NCI-H187 (cell line): ENCODE data around the gene TRAPPC8.
"Not testable (repeated sequence)": the region's sequence is repeated elsewhere in the genome, so short reads cannot be mapped to it uniquely, and the experiment has no call there.

Experiments used
- DNase-seq, 2 experiments: peaks; one replicate each; lab custom pipeline; 2025; lab: John Stamatoyannopoulos, UW

Gene TRAPPC8

GRCh38 chr18:31863103-31863502 is 79.8 kb downstream of the TRAPPC8 start:
- DNase-seq, result no peak

GRCh38 chr18:31860488-31860887 is 82.4 kb downstream of the TRAPPC8 start:
- DNase-seq, result no peak

GRCh38 chr18:31857526-31858106 is 85.3 kb downstream of the TRAPPC8 start:
- DNase-seq, result no peak

GRCh38 chr18:31850844-31851243 is 92.1 kb downstream of the TRAPPC8 start:
- DNase-seq, result no peak

- DNase-seq, result no peak
Observed at GRCh38 chr18:31840499-31840898, 102.4 kb downstream of the TRAPPC8 start.

GRCh38 chr18:31837879-31838278 is 105.0 kb downstream of the TRAPPC8 start:
- DNase-seq, result no peak

GRCh38 chr18:31835528-31836133 is 107.3 kb downstream of the TRAPPC8 start:
- no peak for DNase-seq

GRCh38 chr18:31831903-31832302 is 111.0 kb downstream of the TRAPPC8 start:
- no peak for DNase-seq

GRCh38 chr18:31830686-31831085 is 112.2 kb downstream of the TRAPPC8 start:
- no peak for DNase-seq

- no peak for DNase-seq
Observed at GRCh38 chr18:31828613-31829012, 114.3 kb downstream of the TRAPPC8 start.

GRCh38 chr18:31826673-31827325 is 116.1 kb downstream of the TRAPPC8 start:
- DNase-seq, result not testable (repeated sequence)

GRCh38 chr18:31825772-31826171 is 117.2 kb downstream of the TRAPPC8 start:
- no peak for DNase-seq

GRCh38 chr18:31821545-31822171 is 121.3 kb downstream of the TRAPPC8 start:
- no peak for DNase-seq

GRCh38 chr18:31819925-31820229 is 123.1 kb downstream of the TRAPPC8 start:
- DNase-seq, result no peak

GRCh38 chr18:31819106-31819924 is 123.6 kb downstream of the TRAPPC8 start:
- no peak for DNase-seq

- no peak for DNase-seq
Observed at GRCh38 chr18:31814132-31814531, 128.8 kb downstream of the TRAPPC8 start.

- DNase-seq, result not testable (repeated sequence)
Observed at GRCh38 chr18:31810336-31811130, 132.4 kb downstream of the TRAPPC8 start.

- not testable (repeated sequence) for DNase-seq
Observed at GRCh38 chr18:31809049-31809448, 133.9 kb downstream of the TRAPPC8 start.

GRCh38 chr18:31801078-31801477 is 141.8 kb downstream of the TRAPPC8 start:
- no peak for DNase-seq

GRCh38 chr18:31799257-31799656 is 143.7 kb downstream of the TRAPPC8 start:
- DNase-seq, result not testable (repeated sequence)

- no peak for DNase-seq
Observed at GRCh38 chr18:31798399-31798798, 144.5 kb downstream of the TRAPPC8 start.
